K562 (cell line): ENCODE results near the gene OSM. TPM values are rescaled to one million over a fixed set of nuclear protein-coding genes. Genes with fewer than 3 reads are reported as not detected.

Experiments
- ATAC-seq: fragments of 200-7000 bp; cut with Tn5 transposase; 3 replicates; pipeline ENCODE4 v1.9.1; 2020; ENCODE audit warnings: moderate library complexity
- BruUV-seq: library from RNA; stranded (reverse); fragments of 400-500 nt; replicated peaks from 2 replicates; lab custom pipeline; 2021; lab: Mats Ljungman, UMichigan
- CTCF ChIA-PET: fragments of 300-600 bp; formaldehyde crosslinking; extraction: SDS; loops from one replicate; lab custom pipeline; 2021; ENCODE audit warnings: low intra/inter-chr PET ratio; lab: Yijun Ruan, JAX
- POLR2A ChIA-PET: fragments of 300-600, 350-650 bp; sonication (Branson Sonifier 250); formaldehyde crosslinking; extraction: SDS; loops from one replicate; lab custom pipeline; 2021; ENCODE audit warnings: antibody characterized with exemption, inconsistent platforms; lab: Yijun Ruan, JAX
- DNase-seq, 4 experiments: peaks; one replicate each; pipeline versions ENCODE4 v3.0.0 to v3.0.0-alpha.2; 2011 to 2018; ENCODE audit warnings: low spot score in 3 of 4, mixed read lengths in 3 of 4; ENCODE audit errors: extremely low read depth in 1 of 4
- FAIRE-seq: peaks from 2 replicates; lab custom pipeline; 2011; peaks lifted over from hg19 to GRCh38; lab: Jason Lieb, UNC
- H2AFZ ChIP-seq: 2 replicates; pipeline ENCODE4 v1.6.0; 2011; ENCODE audit warnings: low read depth, low read length, control low read depth, inconsistent platforms
- H3K27ac ChIP-seq: fragments of 200-600 bp; 3 replicates; pipeline ENCODE4 v1.8.0; 2011; ENCODE audit warnings: low read depth, mild to moderate bottlenecking, control low read depth, inconsistent platforms, low read length, moderate library complexity, mixed read lengths; ENCODE audit errors: extremely low read depth
- H3K27me3 ChIP-seq, 2 experiments: fragments of 300-600 bp in 1 of 2; 2 replicates in 1 of 2; 3 replicates in 1 of 2; pipeline versions ENCODE4 v1.6.0 to v1.8.0; 2011; ENCODE audit warnings: inconsistent platforms in 2 of 2, low read length in 2 of 2, mild to moderate bottlenecking in 1 of 2, mixed read lengths in 1 of 2, moderate library complexity in 1 of 2; ENCODE audit not compliant: control insufficient read depth in 2 of 2, insufficient read depth in 2 of 2
- H3K36me3 ChIP-seq: fragments of 300-600 bp; 3 replicates; pipeline ENCODE4 v1.8.0; 2011; ENCODE audit warnings: mild to moderate bottlenecking, low read length, inconsistent platforms; ENCODE audit not compliant: control insufficient read depth, insufficient read depth
- H3K4me1 ChIP-seq, 2 experiments: fragments of 200-600 bp in 1 of 2; replicated peaks in 1 of 2; 2 replicates in 1 of 2; 3 replicates in 1 of 2; pipeline versions ENCODE4 v1.5.1 to v1.8.0; 2011; ENCODE audit warnings: inconsistent platforms in 2 of 2, low read length in 2 of 2, mild to moderate bottlenecking in 1 of 2, mixed read lengths in 1 of 2, moderate library complexity in 1 of 2; ENCODE audit not compliant: control insufficient read depth in 2 of 2, insufficient read depth in 2 of 2
- H3K4me2 ChIP-seq: 2 replicates; pipeline ENCODE4 v1.6.1; 2011; ENCODE audit warnings: low read length, control low read depth, inconsistent platforms, mixed read lengths; ENCODE audit not compliant: insufficient read depth
- H3K4me3 ChIP-seq: fragments of 200-600 bp; sonication (generic), shearing (Covaris generic); 2 replicates; pipeline ENCODE4 v1.5.1; 2016; ENCODE audit warnings: control low read depth, inconsistent platforms
- H3K79me2 ChIP-seq: fragments of 200-600 bp; 3 replicates; pipeline ENCODE4 v1.8.0; 2011; ENCODE audit warnings: low read length, inconsistent platforms; ENCODE audit not compliant: control insufficient read depth, insufficient read depth
- H3K9ac ChIP-seq, 2 experiments: 2 replicates each; pipeline versions ENCODE4 v1.6.0 to v1.6.1; 2011; ENCODE audit warnings: low read depth in 2 of 2, low read length in 2 of 2, control low read depth in 1 of 2, inconsistent platforms in 1 of 2, mild to moderate bottlenecking in 1 of 2, mixed read lengths in 1 of 2; ENCODE audit not compliant: insufficient read depth in 1 of 2
- H3K9me1 ChIP-seq: one replicate; pipeline ENCODE4 v1.6.0; 2011; ENCODE audit warnings: inconsistent platforms, mild to moderate bottlenecking, low read length, moderate library complexity; ENCODE audit not compliant: control insufficient read depth, insufficient read depth
- H3K9me3 ChIP-seq: replicated peaks from 2 replicates; pipeline ENCODE4 v1.5.1; 2011; ENCODE audit warnings: low read depth, low read length, inconsistent platforms; ENCODE audit not compliant: control insufficient read depth, insufficient read depth
- H4K20me1 ChIP-seq: replicated peaks from 2 replicates; pipeline ENCODE4 v1.6.1; 2011; ENCODE audit warnings: low read length, inconsistent platforms, mixed read lengths; ENCODE audit not compliant: control insufficient read depth, insufficient read depth
- ADNP ChIP-seq: fragments of 200-800 bp; sonication (Bioruptor generic); IDR thresholded peaks from 2 replicates; pipeline ENCODE4 v1.6.1; 2016; ENCODE audit warnings: missing genetic modification characterization, missing compliant biosample characterization
- BACH1 ChIP-seq: fragments of 200-800 bp; sonication (Bioruptor generic); IDR thresholded peaks from 2 replicates; pipeline ENCODE4 v1.6.1; 2016; ENCODE audit warnings: missing genetic modification characterization, missing compliant biosample characterization
- BCOR ChIP-seq: fragments of 450-650 bp; IDR thresholded peaks from 2 replicates; pipeline ENCODE4 v1.6.1; 2016
- CCAR2 ChIP-seq: fragments of 200-400 bp; formaldehyde crosslinking; IDR thresholded peaks from 2 replicates; pipeline ENCODE4 v1.6.1; 2017; ENCODE audit warnings: mild to moderate bottlenecking, low read depth, low read length
- CXXC5 ChIP-seq: fragments of 250-450 bp; sonication (Bioruptor Pico); IDR thresholded peaks from 2 replicates; pipeline ENCODE4 v1.8.0; 2022; ENCODE audit warnings: inconsistent platforms, mild to moderate bottlenecking, moderate library complexity
- IRF2 ChIP-seq: sonication (generic); formaldehyde crosslinking; IDR thresholded peaks from 2 replicates; pipeline ENCODE4 v1.8.1; 2022; ENCODE audit warnings: mild to moderate bottlenecking, missing genetic modification reagents
- KDM1A ChIP-seq, 2 experiments: fragments of 450-650 bp; IDR thresholded peaks; 2 replicates each; pipeline ENCODE4 v1.6.1; 2016; ENCODE audit warnings: mild to moderate bottlenecking in 2 of 2
- L3MBTL2 ChIP-seq: fragments of 450-650 bp; IDR thresholded peaks from 2 replicates; pipeline ENCODE4 v1.6.1; 2016; ENCODE audit warnings: mild to moderate bottlenecking, moderate library complexity
- PTBP1 ChIP-seq: fragments of 200-400 bp; formaldehyde crosslinking; IDR thresholded peaks from 2 replicates; pipeline ENCODE4 v1.6.1; 2017; ENCODE audit warnings: low read depth, low read length
- RBM25 ChIP-seq: fragments of 200-400 bp; formaldehyde crosslinking; IDR thresholded peaks from 2 replicates; pipeline ENCODE4 v1.6.1; 2018; ENCODE audit warnings: low read length, low read depth, moderate library complexity; ENCODE audit not compliant: severe bottlenecking
- SMARCA4 ChIP-seq: fragments of 450-650 bp; IDR thresholded peaks from 2 replicates; pipeline ENCODE4 v1.6.1; 2016
- SMARCA5 ChIP-seq: fragments of 450-650 bp; IDR thresholded peaks from 2 replicates; pipeline ENCODE4 v1.6.1; 2016
- SUPT5H ChIP-seq: fragments of 450-650 bp; IDR thresholded peaks from 2 replicates; pipeline ENCODE4 v1.6.1; 2016
- ZFP36 ChIP-seq: fragments of 150-350 bp; IDR thresholded peaks from 2 replicates; pipeline ENCODE4 v1.6.1; 2018; ENCODE audit warnings: low read length, low read depth; ENCODE audit not compliant: partially characterized antibody
- WGBS: fragments of 100-300 bp; shearing (Covaris generic); methylation state at CpG from one replicate; pipeline ENCODE4 v1.1.6; 2016; ENCODE audit warnings: low coverage, mixed read lengths; ENCODE audit not compliant: insufficient coverage; ENCODE audit errors: missing lambda C conversion rate; 5-methylcytosine and 5-hydroxymethylcytosine counted together
- in situ Hi-C: fragments of 300-500 bp; cut with MboI; formaldehyde crosslinking; loops from 4 replicates; pipeline ENCODE4 v1.15.0; 2018; ENCODE audit warnings: inconsistent platforms, mixed read lengths
- intact Hi-C: fragments of 100-400 bp; cut with micrococcal nuclease; formaldehyde crosslinking; loops from 2 replicates; pipeline ENCODE4 v1.14.2; 2022
- polyA plus RNA-seq, 8 experiments: library from polyadenylated mRNA; depleted of rRNA in 4 of 8; stranded (reverse) in 5 of 8; unstranded in 3 of 8; fragments of >200 nt; fragmentation: Nextera tagmentation in 2 of 8; fragmentation: Illumina TruSeq in 1 of 8; extraction: Ambion mirVana in 2 of 8; extraction: Trizol in 1 of 8; gene quantifications; 2 replicates each; pipeline versions ENCODE4 v1.2.1 to v1.2.3, GENCODE V29; 2011 to 2014; ENCODE audit warnings: inconsistent platforms in 1 of 8, missing spikeins in 1 of 8
- total RNA-seq, 7 experiments: library from RNA; depleted of rRNA in 6 of 7; stranded (reverse); fragments of >200 nt in 6 of 7; fragmentation: Illumina TruSeq in 2 of 7; extraction: Trizol in 2 of 7; gene quantifications; 2 replicates each; pipeline versions ENCODE4 v1.2.1 to v1.2.3, GENCODE V29; 2011 to 2021; ENCODE audit warnings: low replicate concordance in 1 of 7

Gene OSM
- total and polyA plus RNA-seq, 9 of the 15 experiments (the other 6 are each of a cell fraction or from before 2014, with no cell fraction given): 0.22 TPM; not detected in 8

GRCh38 chr22:30267382-30268302, 991 bp upstream of the OSM start:
- ChIA-PET CTCF (interaction anchor here (0.7 kb wide), 1 partner anchor 156 kb away, joined by 7 read pairs; no protein-coding TSS in a partner anchor), POLR2A (interaction anchor here (0.9 kb wide), 1 partner anchor 56 kb away, joined by 4 read pairs; no protein-coding TSS in a partner anchor)
- H3K4me2 ChIP-seq: no peak overlapping the region
- no peak overlapping the region for H3K4me3 ChIP-seq
- no peak for FAIRE-seq
- no peak for ATAC-seq
- no peaks in the 10 kb centered on the region for H3K36me3 ChIP-seq
- in situ Hi-C loops (loop anchor here (5.0 kb wide), 1 partner anchor 125 kb away; no protein-coding TSS in a partner anchor), intact Hi-C loops (no loop called here)
- H3K9me1 ChIP-seq: no peaks in the 10 kb centered on the region
- H3K27ac ChIP-seq: no peak overlapping the region
- H3K9ac ChIP-seq: no peak overlapping the region
- no peaks in the 10 kb centered on the region; the same call in 1 of the 2 replicates for H4K20me1 ChIP-seq
- H3K27me3 ChIP-seq: no peaks in the 10 kb centered on the region
- no peaks in the 10 kb centered on the region for H3K9me3 ChIP-seq
- no TSS peak for BruUV-seq
- DNase-seq: no peak
- TF ChIP-seq PTBP1 (0 out of 2 replicates have a peak, but pooled peaks have one; percentile 62), BACH1 (tag) (no peak), ZFP36 (peak; percentile 87), KDM1A (IDR thresholded peaks at IDR 0.05) (peak; percentile 62 to 69), CCAR2 (no peak), SMARCA4 (no peak), IRF2 (CRISPR knock-in tag) (no peak), SUPT5H (no peak), RBM25 (peak; percentile 58), L3MBTL2 (no peak), BCOR (peak; percentile 81), SMARCA5 (peak; percentile 81), ADNP (tag) (peak; percentile 29; the same call in 1 of the 2 replicates), CXXC5 (CRISPR knock-in tag) (no peak)
- no peak overlapping the region for H2AFZ ChIP-seq
- peaks cover 2 to 53% of the 10 kb centered on the region in 2 experiments; a peak in 4 of 5 replicates for H3K4me1 ChIP-seq
- H3K79me2 ChIP-seq: no peaks in the 10 kb centered on the region
- 35% methylated on average over 2 of the region's 14 CpGs for WGBS
